Stimulated activated CD4-positive, alpha-beta T cell treated with anti-CD3 and anti-CD28 coated beads, Interleukin-4, amount 100 ng/mL, for 1 hour (primary cell): ENCODE results near the gene BNIP3.

ENCODE experiments used
- DNase-seq: peaks from one replicate; pipeline ENCODE4 v3.0.0-alpha.2; 2020

BNIP3 gene, protein sequence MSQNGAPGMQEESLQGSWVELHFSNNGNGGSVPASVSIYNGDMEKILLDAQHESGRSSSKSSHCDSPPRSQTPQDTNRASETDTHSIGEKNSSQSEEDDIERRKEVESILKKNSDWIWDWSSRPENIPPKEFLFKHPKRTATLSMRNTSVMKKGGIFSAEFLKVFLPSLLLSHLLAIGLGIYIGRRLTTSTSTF

DNA sequence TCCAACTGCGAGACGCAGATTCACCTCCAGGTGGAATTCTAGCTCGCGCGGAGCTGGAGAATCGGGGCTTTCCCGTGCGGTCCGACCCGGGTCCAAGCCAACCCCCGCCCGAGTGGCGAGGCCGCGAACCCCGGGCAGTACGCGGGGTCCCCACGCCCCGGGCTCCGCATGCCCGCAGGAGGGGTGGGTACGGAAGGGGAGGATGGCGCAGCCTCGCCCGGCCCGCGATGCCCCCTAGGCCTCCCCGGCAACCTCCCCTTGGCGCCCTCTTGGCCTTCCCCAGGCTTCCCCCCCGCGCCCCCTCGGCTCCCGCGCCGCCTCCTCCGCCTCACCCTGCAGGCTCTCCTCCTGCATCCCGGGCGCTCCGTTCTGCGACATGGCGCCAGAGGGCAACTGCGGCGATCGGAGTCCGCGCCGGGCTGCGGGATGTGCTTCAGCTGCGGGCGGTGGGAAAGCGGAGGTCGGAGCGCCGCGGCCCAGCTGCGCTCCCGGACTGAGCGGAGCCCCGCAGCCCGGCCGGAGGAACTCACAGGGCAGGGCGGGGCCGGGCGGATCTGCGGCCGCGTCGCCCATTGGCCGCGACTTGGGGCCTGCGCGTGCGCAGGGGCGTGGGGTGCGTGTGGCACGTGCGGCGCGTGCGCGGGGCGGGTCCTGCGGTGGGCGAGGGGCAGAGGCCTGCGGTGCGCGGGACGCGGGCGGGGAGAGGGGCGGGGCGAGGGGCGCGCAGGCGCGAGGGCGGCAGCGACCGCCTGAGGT is at the start of gene BNIP3:
Gene BNIP3 (minus strand): TSS at position 495 of the 756 bp plus-strand sequence. CDS start 117 bp downstream, at position 378.
- peak; percentile 97 for DNase-seq

DNA sequence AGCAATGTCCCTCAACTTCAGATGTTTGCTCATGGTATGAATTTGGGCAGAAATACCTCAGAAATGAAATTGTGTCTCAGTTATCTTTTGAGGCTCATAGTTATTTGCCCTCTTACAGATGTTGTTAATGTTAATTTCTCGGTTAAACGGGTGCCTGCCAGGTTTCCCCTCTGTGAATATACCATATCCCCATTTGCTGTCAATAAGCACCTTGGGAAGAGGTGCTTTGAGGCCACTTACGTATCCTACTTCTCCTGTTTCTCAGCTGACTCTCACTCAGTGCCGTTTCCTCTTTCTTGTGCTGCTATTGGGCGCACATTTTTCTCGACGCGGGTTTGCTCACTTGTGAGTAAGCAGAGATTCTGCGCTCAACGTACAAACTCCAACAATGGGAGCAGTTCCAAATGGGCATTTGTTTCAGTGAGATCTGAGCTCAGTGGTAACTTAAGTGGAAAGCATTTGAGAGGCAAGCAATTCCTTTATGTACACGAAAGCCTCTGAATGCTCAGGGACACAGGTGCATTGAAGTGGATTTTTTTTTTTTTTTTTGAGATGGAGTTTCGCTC is 49.3 kb upstream of the BNIP3 start:
- no peak for DNase-seq

DNA sequence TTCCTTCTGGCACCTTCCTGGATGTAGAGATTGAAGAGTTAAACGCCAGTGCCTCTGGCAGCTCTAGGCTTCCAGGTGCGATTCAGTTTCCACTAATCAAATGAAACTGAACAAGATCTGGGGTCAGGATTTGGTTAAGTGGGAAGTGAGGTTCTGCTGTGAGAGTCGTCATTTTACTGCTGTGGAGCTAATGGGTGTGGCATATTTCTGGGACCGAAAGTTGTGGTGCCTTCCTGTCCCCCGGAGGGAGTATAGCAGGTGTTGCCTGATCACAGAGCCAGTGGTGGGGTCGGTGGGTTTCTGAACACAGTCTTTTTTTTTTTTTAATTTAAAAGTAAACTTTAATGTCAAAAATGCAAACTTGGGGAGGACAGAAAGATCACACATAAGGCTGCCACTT is 47.0 kb upstream of the BNIP3 start:
- DNase-seq = no peak

DNA sequence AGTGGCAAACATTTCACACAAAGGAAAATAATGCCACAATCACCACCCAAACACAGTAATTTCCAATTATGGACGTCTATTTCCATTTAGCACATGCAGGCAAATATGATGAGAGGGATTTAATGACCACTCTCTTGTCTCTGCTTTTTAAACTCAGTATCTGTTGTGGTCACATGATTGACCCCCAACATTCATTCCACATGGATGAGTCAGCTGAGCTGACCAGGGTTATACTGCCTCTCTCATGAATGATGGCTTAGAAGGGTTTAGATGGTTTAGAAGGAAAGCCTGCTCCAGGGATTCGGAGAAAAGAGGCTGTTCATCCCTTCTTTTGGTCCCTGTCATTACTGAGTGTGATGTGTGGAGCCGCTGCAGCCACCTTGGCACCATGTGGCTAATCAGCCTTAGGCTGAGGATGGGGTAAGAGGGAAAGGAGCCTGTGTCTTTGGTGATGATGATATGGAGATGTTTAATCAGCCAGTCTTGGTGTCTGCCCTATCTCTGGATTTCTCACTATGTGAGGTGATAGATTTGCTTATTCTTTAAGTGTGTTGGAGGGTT is 45.8 kb upstream of the BNIP3 start:
- no peak for DNase-seq

DNA sequence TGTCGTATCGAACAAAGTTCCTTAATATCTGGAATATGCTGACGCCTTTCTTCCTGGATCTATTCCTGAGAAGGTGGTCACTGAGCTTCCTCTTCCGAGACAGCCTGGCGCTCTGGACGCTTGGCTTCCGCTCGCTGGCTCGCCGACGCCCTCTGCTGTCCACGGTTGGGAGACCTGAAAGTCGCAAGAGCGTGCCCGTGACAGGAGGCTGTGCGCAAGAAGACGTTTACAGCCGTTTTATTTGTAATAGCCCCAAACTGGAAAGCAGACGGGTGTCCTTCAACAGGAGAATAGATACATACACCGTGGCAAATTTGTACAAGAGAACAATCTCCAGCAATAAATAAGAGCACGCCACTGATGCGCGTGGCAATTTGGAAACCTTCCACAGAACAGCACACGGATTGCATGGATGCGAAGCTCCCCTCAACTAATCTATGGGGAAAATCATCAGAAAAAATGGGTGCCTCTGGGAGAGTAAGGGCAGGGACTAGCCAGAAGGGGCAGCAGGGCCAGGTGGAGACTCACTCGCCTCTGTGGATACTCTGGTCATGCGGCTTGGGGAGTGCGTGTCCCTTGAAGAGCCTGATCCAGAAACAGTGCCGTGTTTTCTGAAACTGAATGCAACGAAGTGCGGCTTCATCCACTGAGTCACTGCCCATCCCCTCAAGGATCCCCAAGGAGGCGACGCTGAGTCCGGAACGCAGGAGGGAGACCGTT is 41.5 kb upstream of the BNIP3 start:
- peak; percentile 80 for DNase-seq

DNA sequence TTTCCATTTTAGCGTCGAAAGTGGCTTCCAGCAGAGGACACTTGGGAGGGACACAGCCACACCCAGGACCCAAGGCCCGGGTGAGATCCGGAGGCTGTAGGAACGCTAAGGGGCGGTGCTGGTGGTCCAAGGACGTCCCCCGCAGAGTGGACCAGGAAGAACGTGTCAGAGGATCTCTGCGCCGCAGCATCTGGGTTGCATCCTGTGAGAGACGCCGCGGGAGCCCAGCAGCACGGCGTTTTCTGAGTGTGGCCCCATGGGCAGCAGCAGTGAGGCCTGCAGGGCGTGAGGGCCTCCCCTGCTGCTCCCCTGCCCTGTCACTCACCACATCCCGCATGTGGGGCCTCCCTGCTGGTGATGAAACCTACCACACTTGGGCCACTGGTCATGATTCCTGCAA is 40.5 kb upstream of the BNIP3 start:
- no peak for DNase-seq

DNA sequence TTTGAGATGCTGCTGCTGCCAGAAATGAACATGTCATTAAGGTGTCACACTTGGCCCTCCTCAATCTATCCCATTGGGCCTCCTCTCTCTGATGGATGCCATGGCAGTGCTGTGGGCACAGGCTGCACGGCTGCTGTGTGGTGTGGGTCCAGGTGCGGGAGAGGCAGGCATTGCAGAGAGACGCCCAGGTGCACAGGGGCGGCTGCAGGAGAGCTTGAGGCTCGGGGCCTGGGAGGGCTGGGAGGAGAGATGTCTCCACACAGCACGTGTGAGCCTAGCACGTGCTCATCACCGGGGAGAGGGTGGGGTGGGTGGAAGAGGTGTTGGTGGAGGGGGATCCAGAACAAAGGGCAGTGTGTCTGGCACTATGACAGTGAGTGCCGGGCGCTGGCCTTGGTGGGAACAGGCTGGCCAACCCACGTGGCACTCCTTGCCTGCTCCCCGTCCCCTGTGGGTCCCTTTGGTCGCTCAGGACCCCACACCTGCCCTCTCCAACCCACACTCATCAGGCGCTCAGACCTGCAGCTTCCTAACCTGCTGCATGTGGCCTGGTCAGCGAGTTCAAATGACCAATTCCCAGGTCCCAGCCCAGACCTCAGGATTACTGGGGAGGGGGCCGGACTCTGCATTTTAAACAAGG is 39.9 kb upstream of the BNIP3 start:
- no peak for DNase-seq

DNA sequence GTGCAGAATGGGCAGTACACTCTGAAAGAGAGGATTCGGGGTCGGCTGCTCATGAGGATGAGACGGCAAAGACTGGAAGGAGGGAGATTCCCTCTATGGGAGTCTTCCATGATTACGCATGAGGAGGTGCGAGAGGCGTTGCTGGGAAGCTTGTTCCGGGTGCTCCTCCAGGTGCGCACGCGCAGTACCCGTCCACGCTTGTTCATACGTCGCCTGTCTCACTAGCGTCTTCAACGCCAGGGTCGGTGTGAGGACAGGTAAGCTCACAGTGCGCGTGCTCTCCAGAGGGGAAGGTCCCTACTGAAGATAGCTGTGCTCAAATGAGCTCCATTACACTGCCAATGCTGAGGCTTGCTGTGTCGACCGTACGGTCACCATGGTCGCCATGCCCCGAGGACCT is 39.3 kb upstream of the BNIP3 start:
- no peak for DNase-seq

DNA sequence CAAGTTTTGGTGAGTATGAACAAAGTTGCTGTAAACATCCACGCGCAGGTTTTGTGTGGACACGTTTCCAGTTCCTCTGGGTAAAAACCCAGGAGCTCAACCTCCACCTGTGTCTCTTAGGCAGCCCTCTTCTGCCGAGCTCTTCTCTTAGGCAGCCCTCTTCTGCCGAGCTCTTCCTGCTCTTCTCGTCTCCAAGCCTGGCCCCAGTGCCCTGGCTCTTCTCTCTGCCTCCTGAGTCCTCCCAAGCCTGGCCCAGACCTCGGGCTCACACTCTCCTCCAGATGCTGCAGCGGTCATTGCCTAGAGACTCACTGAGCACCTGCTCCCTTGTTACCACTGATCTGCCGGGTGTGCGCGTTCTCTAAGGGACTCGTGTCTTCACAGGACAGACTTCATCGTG is 38.7 kb upstream of the BNIP3 start:
- no peak for DNase-seq

DNA sequence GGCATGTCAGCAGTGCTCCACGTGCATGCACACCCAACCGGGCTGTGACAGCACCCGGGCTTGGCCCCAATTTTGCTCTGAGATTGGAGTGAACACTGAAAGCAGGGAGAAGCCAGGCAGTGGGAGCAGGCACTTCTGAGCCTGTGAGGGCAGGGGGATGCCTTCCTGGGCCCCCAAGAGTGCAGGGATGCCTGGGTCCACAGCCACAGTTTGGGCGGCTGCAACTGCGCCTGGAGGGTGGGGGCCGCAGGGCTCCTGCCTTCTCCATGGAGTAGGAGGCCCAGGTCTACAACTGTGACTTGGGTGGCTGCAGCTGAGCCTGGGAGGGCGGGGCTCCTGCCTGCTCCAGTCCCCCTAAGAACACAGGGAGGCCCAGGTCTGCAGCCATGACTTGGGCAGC is 37.6 kb upstream of the BNIP3 start:
- DNase-seq = no peak

DNA sequence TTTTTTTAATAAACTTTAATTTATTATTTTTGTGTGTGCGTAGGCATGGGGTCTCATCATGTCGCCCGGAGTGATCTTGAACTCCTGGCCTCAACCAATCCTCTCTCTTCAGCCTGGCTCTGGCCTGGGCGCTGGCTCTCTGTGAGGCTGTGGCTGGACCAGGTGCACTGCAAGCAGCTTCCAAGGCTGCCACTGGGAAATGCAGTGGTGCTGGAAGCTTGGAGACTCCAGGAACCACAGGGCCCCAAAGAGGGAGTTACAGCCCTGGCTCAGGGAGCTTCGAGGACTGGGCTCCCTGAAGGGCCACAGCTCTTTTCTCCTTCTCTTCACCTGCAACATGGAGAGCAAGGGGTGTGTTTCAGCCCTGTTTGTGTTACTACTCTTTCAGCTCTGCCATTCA is 36.7 kb upstream of the BNIP3 start:
- no peak for DNase-seq

DNA sequence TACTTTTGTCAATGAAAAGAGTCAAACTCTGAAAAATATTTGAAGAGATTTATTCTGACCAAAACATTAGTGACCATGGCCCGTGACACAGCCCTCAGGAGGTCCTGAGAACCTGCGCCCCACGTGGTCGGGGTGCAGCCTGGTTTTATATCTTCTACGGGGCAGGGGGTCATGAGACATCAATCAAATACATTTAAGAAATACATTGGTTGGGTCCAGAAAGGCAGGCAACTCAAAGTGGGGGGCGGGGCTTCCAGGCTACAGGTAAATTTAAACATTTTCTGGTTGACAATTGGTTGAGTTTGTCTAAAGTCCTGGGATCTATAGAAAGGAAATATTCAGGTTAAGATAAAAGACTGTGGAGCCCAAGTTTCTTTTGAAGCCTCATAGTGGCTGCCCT is 34.8 kb upstream of the BNIP3 start:
- no peak for DNase-seq

DNA sequence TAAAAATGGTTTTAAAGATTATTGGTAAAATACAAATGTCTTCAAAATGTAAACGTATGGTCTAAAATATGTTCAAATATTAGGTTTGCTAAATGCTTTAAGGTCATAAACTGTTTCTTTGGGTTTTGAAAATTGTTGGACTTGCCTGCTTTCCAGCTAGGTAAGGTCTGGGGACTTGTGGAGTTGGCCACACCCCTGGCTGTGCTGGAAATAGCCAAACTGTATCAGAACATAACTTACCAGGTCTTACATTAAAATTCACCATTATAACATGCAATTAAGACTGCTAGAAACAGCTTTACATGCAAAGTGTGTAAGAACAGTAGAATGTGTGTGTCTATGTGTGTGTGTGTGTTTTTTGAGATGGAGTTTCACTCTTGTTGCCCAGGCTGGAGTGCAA is 29.7 kb upstream of the BNIP3 start:
- no peak for DNase-seq

DNA sequence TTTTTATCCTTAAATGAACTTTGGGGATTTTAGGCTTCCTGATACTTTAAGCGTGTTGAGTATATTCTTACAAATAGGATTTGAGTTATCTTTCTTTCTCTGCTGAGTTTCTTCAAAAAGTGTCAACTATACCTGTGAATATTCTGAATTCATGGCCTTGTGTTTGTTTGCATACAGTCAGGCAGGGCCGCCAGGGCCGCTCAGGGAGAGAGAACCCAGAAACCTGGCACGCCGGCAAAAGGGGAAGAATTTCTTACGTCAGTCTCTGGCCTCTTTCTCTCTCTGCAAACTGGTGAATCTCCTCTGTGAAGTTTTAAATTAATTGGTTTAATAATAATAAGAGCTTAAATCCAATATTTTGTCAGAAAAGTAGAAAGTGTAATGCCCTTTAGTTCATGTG is 29.3 kb upstream of the BNIP3 start:
- no peak for DNase-seq

DNA sequence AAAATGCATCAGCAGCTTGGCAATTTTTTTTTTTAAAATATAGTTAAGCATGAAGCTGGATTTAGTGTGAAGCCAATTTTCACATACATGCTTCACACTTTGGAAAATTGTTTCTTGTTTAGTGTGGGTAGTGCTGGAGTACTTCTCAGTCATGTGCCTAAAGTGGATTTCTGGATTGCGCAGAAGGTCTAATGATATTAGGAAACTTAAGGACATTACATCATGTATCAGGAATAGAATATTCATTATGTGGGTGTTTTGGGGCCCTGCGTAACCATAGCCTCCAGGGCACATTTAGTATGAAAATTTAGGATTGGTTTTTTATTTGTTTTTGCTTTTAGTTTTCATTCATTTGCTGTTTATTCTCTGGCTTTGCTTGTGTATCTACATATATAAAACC is 28.8 kb upstream of the BNIP3 start:
- DNase-seq = no peak

DNA sequence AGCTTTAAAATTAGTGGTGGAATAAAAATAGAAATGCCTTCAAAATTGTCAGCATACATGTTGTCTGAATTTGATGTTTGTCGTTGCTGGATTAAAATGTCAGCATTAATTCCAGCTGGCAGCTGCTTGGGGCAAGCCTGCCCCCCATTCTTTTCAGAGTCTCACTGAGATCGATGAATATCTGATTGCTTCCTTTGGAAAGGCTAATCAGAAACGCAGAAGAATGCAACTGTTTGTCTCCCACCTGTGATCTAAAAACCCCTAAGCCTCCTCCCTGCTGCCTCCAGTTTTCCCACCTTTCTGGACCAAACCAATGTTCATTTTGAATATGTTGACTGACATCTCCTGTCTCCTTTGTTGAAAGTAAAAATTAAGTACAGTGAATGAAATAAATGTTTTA is 27.9 kb upstream of the BNIP3 start:
- DNase-seq = no peak

DNA sequence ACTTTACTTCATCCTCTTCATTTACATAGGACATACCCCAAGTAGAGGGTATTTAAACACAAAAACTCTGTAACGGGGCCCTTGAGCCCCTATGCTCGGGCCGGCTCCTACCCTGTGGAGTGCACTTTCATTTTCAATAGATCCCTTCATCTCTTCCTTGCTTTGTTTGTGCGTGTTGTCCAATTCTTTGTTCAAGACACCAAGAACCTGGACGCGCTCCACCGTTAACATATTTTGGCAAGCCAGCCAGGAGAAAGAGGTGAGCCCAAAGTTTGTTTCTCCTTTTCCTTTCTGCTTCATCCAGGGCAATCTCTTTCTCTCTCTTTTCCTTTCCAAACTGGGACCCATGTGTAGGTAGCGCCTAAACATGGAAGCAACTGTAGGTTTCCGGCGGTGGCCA is 26.0 kb upstream of the BNIP3 start:
- no peak for DNase-seq

DNA sequence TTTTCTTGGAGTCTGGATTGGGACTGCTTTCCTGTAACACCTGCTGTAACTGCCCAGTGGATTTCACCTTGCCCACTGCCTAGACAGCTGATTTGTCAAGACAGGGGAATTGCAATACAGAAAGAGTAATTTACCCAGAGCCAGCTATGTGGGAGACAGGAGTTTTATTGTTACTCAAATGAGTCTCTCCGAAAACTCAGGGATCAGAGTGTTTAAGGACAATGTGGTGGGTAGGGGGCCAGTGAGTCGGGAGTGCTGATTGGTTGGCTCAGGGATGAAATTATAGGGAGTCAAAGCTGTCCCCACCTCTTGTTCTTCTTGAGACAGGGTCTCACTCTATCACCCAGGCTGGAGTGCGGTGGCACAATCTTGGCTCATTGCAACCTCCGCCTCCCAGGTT is 25.2 kb upstream of the BNIP3 start:
- DNase-seq = no peak

DNA sequence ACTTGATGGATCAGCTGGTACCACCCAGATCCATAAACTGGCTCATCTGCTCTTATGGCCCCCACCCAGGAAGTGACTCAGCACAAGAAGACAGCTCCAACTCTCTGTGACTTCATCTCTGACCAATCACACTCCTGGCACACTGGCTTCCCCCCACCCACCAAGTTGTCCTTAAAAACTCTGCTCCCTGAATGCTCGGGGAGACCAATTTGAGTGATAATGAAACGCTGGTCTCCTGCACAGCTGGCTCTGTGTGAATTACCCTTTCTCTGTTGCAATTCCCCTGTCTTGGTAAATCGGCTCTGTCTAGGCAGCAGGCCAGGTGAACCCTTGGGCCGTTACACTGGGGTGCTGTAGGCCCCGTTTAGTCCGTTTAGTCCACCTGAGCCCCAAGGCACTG is 23.4 kb upstream of the BNIP3 start:
- DNase-seq = no peak

DNA sequence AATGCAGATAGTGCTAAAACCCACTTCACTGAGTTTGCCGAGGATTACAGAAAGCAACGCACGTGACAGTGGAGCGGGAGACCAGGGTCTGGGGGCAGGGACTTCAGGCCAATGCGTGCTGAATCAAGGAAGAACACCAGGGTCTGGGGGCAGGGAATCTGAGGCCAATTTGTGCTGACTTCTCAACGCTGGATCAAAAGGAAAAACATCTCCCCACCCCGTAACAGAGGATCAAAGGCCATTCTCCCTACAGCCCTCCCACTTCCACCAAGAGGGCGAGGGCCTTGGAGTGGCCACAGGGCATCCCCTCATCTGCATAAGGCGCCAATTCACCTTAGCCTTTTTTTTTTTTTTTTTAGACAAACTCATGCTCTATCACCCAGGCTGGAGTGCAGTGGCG is 22.3 kb upstream of the BNIP3 start:
- DNase-seq = no peak

DNA sequence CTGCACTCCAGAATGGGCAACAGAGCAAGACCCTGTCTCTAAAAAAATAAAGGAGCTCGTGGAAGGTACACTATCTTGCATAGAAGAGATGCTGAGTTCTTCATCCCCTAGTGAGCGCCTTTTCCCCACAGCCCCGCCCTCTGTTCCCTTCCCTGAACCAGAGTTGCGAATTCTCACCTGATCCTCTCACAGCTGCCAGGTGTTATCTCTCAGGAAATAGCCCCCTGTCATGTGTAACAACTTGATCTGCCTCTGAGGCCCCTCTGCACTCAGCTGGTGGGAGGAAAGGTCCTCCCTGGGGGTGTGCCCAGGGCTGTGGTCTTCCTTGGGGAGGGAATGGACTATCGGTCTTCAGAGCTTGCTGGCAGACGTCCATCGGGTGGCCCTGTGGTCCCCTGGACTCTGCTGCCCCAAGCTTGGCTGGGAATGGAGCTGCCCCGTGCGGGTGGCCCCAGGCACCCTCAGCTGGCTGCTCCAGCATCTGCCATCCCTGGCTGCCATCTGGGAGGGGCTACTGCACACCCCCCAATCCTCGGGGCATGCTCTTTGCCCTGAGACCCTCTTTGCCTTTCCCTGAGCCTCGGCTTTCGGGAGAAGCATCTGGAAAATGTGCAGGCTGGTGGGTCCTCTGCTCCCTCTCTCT is 21.7 kb upstream of the BNIP3 start:
- no peak for DNase-seq

DNA sequence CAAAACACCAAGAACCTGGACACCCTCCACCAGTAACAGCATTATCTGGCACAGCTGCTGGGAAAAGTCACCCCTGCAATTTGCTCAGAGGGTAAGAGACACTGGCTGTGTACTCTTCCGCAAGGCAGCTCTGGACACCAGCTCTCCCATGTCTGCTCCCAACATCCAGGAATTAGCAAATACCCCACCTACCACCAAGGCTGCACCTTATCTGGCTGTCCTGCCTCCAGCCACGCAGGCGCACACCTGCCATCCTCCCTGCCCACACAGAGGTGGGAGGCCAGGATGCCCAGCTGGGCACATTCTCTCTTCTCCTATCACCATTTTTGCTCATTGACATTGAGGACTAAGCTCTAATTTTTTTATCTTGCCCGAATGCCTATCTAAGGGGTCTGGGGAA is 20.3 kb upstream of the BNIP3 start:
- no peak for DNase-seq
